ENCODE results near the gene MMP25.

MMP25 gene

GRCh38 chr16:3088925-3089716, 42.8 kb downstream of the MMP25 start:
- Histone ChIP-seq H3K79me2 (ENCODE audit: control insufficient read depth, low read length) (no peaks in the 10 kb centered on the region), H3K27ac (ENCODE audit: low read depth, low read length) (no peak overlapping the region), H3K4me2 (ENCODE audit: low read length) (no peak overlapping the region), H3K4me1 (ENCODE audit: control insufficient read depth, low read length) (peaks cover 14% of the 10 kb centered on the region), H3K36me3 (ENCODE audit: control insufficient read depth, low read length) (no peaks in the 10 kb centered on the region), H3K4me3 (ENCODE audit: low read length) (no peak overlapping the region), H3K27me3 (ENCODE audit: control insufficient read depth, low read length) (no peaks in the 10 kb centered on the region), H4K20me1 (ENCODE audit: control insufficient read depth, insufficient read depth, low read depth, low read length) (no peaks in the 10 kb centered on the region), H3F3A (ENCODE audit: control insufficient read depth, insufficient read depth) (no peaks in the 10 kb centered on the region), H3K9me3 (ENCODE audit: control insufficient read depth, insufficient read depth, low read length) (no peaks in the 10 kb centered on the region), H3K9me2 (replicated peaks; ENCODE audit: control insufficient read depth, low read length) (no peaks in the 10 kb centered on the region)
- TF ChIP-seq EZH2phosphoT487 (IDR thresholded peaks at IDR 0.05; ENCODE audit: borderline replicate concordance, low read length): no peak
- no peak for TF ChIP-seq CTCF (IDR thresholded peaks at IDR 0.05; ENCODE audit: low read depth, low read length, poor library complexity, severe bottlenecking)

- peaks cover 14% of the 10 kb centered on the region for H3K4me1 ChIP-seq (ENCODE audit: control insufficient read depth, low read length)
- H3K4me3 ChIP-seq (ENCODE audit: low read length): no peak overlapping the region
- no peaks in the 10 kb centered on the region for H3K36me3 ChIP-seq (ENCODE audit: control insufficient read depth, low read length)
- TF ChIP-seq CTCF (IDR thresholded peaks at IDR 0.05; ENCODE audit: low read depth, low read length, poor library complexity, severe bottlenecking) (no peak), EZH2phosphoT487 (IDR thresholded peaks at IDR 0.05; ENCODE audit: borderline replicate concordance, low read length) (no peak)
- no peak overlapping the region for H3K27ac ChIP-seq (ENCODE audit: low read depth, low read length)
- no peaks in the 10 kb centered on the region for H3K9me2 ChIP-seq (replicated peaks; ENCODE audit: control insufficient read depth, low read length)
- no peak overlapping the region for H3K4me2 ChIP-seq (ENCODE audit: low read length)
- no peaks in the 10 kb centered on the region for H3F3A ChIP-seq (ENCODE audit: control insufficient read depth, insufficient read depth)
- H3K27me3 ChIP-seq (ENCODE audit: control insufficient read depth, low read length): no peaks in the 10 kb centered on the region
- H3K79me2 ChIP-seq (ENCODE audit: control insufficient read depth, low read length): no peaks in the 10 kb centered on the region
- no peaks in the 10 kb centered on the region for H3K9me3 ChIP-seq (ENCODE audit: control insufficient read depth, insufficient read depth, low read length)
- H4K20me1 ChIP-seq (ENCODE audit: control insufficient read depth, insufficient read depth, low read depth, low read length): no peaks in the 10 kb centered on the region
Measured at GRCh38 chr16:3089717-3090592, 43.6 kb downstream of the MMP25 start.

GRCh38 chr16:3091551-3091950, 45.2 kb downstream of the MMP25 start:
- Histone ChIP-seq H3K4me3 (ENCODE audit: low read length) (no peak overlapping the region), H3K79me2 (ENCODE audit: control insufficient read depth, low read length) (no peaks in the 10 kb centered on the region), H3K9me3 (ENCODE audit: control insufficient read depth, insufficient read depth, low read length) (no peaks in the 10 kb centered on the region), H3K27ac (ENCODE audit: low read depth, low read length) (no peak overlapping the region), H3K27me3 (ENCODE audit: control insufficient read depth, low read length) (no peaks in the 10 kb centered on the region), H3F3A (ENCODE audit: control insufficient read depth, insufficient read depth) (no peaks in the 10 kb centered on the region), H3K4me1 (ENCODE audit: control insufficient read depth, low read length) (peaks cover 22% of the 10 kb centered on the region), H3K9me2 (replicated peaks; ENCODE audit: control insufficient read depth, low read length) (no peaks in the 10 kb centered on the region), H3K36me3 (ENCODE audit: control insufficient read depth, low read length) (no peaks in the 10 kb centered on the region), H4K20me1 (ENCODE audit: control insufficient read depth, insufficient read depth, low read depth, low read length) (no peaks in the 10 kb centered on the region), H3K4me2 (ENCODE audit: low read length) (no peak overlapping the region)
- TF ChIP-seq EZH2phosphoT487 (IDR thresholded peaks at IDR 0.05; ENCODE audit: borderline replicate concordance, low read length): no peak
- no peak for TF ChIP-seq CTCF (IDR thresholded peaks at IDR 0.05; ENCODE audit: low read depth, low read length, poor library complexity, severe bottlenecking)

All from DOHH2 (cell line).